Stimulated activated CD4-positive, alpha-beta T cell treated with anti-CD3 and anti-CD28 coated beads, Interleukin-1b, Interleukin-23, amount 100 ng/mL, for 24 hours (primary cell): Measurements from ENCODE around the gene SULT1E1.
A peak's percentile ranks its signal among the peaks of the same experiment; 100 is the strongest.

ENCODE experiments used
- DNase-seq, 4 experiments: peaks; one replicate each; pipeline ENCODE4 v3.0.0-alpha.2; 2020; ENCODE audit warnings: low read depth in 4 of 4, low spot score in 1 of 4

SULT1E1 gene

GRCh38 chr4:69860052-69860451, at the start of gene SULT1E1:
TSS of gene SULT1E1 (minus strand) at chr4:69860145. CDS start at chr4:69857644, 2,501 bp downstream.
- no peak for DNase-seq

- no peak for DNase-seq
Observed at GRCh38 chr4:69909195-69909594, 49.2 kb upstream of the SULT1E1 start.

GRCh38 chr4:69907151-69907550, 47.2 kb upstream of the SULT1E1 start:
- no peak for DNase-seq

- no peak for DNase-seq
Observed at GRCh38 chr4:69896530-69897116, 36.7 kb upstream of the SULT1E1 start.

GRCh38 chr4:69894721-69895120, 34.8 kb upstream of the SULT1E1 start:
- DNase-seq = no peak

GRCh38 chr4:69894186-69894585, 34.2 kb upstream of the SULT1E1 start:
- no peak for DNase-seq

- DNase-seq = no peak
Observed at GRCh38 chr4:69888336-69888735, 28.4 kb upstream of the SULT1E1 start.

GRCh38 chr4:69882150-69882549, 22.2 kb upstream of the SULT1E1 start:
- DNase-seq = no peak

- DNase-seq = peak in 1 of 4 experiments; percentile 0
Observed at GRCh38 chr4:69881173-69881773, 21.3 kb upstream of the SULT1E1 start.

GRCh38 chr4:69878250-69878649, 18.3 kb upstream of the SULT1E1 start:
- DNase-seq = no peak

GRCh38 chr4:69877453-69877852, 17.5 kb upstream of the SULT1E1 start:
- no peak for DNase-seq

- DNase-seq = no peak
Observed at GRCh38 chr4:69876071-69876470, 16.1 kb upstream of the SULT1E1 start.

GRCh38 chr4:69875576-69875975, 15.6 kb upstream of the SULT1E1 start:
- no peak for DNase-seq

- DNase-seq = no peak
Observed at GRCh38 chr4:69874507-69874906, 14.6 kb upstream of the SULT1E1 start.

GRCh38 chr4:69861756-69862155, 1.8 kb upstream of the SULT1E1 start:
- DNase-seq = no peak

- no peak for DNase-seq
Observed at GRCh38 chr4:69860521-69861298, 765 bp upstream of the SULT1E1 start.

- no peak for DNase-seq
Observed at GRCh38 chr4:69859140-69859685, 732 bp downstream of the SULT1E1 start.

- no peak for DNase-seq
Observed at GRCh38 chr4:69858690-69859089, 1.3 kb downstream of the SULT1E1 start.

GRCh38 chr4:69855822-69856221, 4.1 kb downstream of the SULT1E1 start:
- DNase-seq = no peak

GRCh38 chr4:69849969-69850368, 10.0 kb downstream of the SULT1E1 start:
- no peak for DNase-seq

GRCh38 chr4:69849297-69849696, 10.6 kb downstream of the SULT1E1 start:
- no peak for DNase-seq

GRCh38 chr4:69848028-69848427, 11.9 kb downstream of the SULT1E1 start:
- no peak for DNase-seq
